ENCODE results near the gene POLR3B.
"Not testable (repeated sequence)": the region's sequence is repeated elsewhere in the genome, so short reads cannot be mapped to it uniquely, and the experiment has no call there.

POLR3B gene

GRCh38 chr12:106465605-106466004 is 108.1 kb downstream of the POLR3B start:
- not testable (repeated sequence) for DNase-seq (ENCODE audit: low read depth)

DNA sequence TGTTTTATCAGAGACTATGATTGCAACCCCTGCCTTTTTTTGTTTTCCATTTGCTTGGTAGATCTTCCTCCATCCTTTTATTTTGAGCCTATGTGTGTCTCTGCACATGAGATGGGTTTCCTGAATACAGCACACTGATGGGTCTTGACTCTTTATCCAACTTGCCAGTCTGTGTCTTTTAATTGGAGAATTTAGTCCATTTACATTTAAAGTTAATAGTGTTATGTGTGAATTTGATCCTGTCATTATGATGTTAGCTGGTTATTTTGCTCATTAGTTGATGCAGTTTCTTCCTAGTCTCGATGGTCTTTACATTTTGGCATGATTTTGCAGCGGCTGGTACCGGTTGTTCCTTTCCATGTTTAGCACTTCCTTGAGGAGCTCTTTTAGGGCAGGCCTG is 118.1 kb downstream of the POLR3B start:
- DNase-seq (ENCODE audit: low read depth), result not testable (repeated sequence)

DNA sequence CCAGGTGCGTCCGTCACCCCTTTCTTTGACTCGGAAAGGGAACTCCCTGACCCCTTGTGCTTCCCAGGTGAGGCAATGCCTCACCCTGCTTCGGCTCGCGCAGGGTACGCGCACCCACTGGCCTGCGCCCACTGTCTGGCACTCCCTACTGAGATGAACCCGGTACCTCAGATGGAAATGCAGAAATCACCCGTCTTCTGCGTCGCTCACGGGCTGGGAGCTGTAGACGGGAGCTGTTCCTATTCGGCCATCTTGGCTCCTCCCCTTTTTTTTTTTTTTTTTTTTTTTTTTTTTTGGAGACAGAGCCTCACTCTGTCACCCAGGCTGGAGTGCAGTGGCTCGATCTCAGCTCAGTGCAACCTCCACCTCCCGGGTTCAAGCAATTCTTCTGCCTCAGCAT is 120.1 kb downstream of the POLR3B start:
- DNase-seq (ENCODE audit: low read depth), result not testable (repeated sequence)

GRCh38 chr12:106480251-106480650 is 122.7 kb downstream of the POLR3B start:
- DNase-seq (ENCODE audit: low read depth), result no peak

DNA sequence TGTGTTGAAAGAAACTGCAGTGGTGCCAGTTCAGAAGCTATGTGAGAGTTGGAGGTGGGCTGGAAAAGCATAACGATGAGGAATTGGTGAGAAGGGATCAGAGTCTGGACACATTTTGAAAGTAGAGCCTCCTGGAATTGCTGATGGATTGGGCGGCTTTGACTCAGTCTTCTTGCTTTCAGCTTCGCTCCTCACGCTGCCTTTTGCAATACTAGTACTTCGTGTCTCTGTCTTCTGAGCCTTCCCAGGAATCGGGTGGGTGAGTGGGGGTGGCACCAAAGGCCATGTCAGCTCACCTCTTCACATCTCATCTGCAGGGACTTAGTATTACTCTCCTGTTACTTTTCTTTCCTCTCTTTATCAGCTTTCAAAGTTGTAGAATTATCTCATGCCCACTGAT is 123.7 kb downstream of the POLR3B start:
- DNase-seq (ENCODE audit: low read depth), result no peak

- DNase-seq (ENCODE audit: low read depth), result no peak
Observed at GRCh38 chr12:106487664-106488063, 130.1 kb downstream of the POLR3B start.

DNA sequence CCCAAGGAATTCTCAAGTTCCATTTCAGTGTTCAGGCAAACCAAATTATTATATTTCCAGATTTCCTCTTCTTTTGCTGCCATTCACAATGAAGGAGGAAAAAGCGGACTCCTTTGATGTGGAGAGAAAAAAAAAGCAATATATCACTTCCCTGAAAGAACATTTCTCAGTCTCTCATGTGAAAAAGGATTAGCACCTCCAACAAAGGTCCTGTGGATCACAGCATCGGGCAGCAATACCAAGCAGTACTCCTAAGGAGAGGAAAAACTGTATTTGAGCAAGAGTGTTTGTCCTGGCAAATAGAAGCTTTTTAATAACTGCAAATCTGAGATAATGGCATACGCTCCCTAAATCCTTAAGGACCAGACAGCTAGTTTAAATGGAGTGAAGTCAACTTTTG is 131.3 kb downstream of the POLR3B start:
- DNase-seq (ENCODE audit: low read depth), result no peak

- no peak for DNase-seq (ENCODE audit: low read depth)
Observed at GRCh38 chr12:106490264-106490663, 132.7 kb downstream of the POLR3B start.

- no peak for DNase-seq (ENCODE audit: low read depth)
Observed at GRCh38 chr12:106492857-106493256, 135.3 kb downstream of the POLR3B start.

DNA sequence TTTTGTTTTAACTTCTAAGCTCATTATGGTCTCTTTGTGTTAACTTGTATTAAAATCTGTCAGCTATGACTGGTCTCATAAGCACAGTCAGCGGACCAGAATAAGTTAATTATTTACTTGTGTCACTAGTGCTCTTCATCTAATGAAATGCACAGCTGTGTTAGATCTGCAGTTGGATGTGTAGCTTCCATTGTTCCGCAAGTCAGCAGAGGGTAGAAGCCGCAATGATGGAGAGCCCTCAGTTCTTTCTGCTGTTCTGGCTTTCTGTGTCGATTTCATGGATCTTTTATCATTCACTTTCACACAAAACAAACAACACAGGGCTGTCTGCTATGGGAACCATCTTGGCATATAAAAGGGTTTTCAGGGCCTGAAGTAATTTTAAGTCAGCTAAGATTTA is 136.0 kb downstream of the POLR3B start:
- no peak for DNase-seq (ENCODE audit: low read depth)

GRCh38 chr12:106495354-106495965 is 137.9 kb downstream of the POLR3B start:
- no peak for DNase-seq (ENCODE audit: low read depth)

GRCh38 chr12:106498056-106498455 is 140.5 kb downstream of the POLR3B start:
- DNase-seq (ENCODE audit: low read depth), result no peak

DNA sequence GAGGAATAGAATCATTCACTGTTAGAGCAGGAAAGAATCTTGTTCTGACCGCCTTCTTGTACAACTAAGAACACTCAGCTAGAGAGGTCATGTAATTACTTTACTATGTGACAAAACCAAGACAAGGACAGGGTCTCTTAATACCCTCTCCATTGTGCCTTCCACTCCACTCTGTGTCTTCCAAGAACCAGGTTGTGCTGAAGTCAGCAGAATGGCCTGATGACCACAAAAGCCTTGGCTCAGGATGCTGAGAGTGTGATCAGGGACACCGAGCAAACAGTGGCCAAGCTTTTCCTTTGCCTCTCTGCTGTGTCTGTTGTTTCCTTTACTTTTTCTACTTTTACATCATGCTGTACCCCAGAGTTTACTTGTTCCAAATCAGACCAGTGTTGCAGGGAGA is 142.1 kb downstream of the POLR3B start:
- DNase-seq (ENCODE audit: low read depth), result no peak

GRCh38 chr12:106506691-106507090 is 149.1 kb downstream of the POLR3B start:
- no peak for DNase-seq (ENCODE audit: low read depth)

GRCh38 chr12:106508966-106509365 is 151.4 kb downstream of the POLR3B start:
- no peak for DNase-seq (ENCODE audit: low read depth)

- DNase-seq (ENCODE audit: low read depth), result no peak
Observed at GRCh38 chr12:106511365-106511764, 153.8 kb downstream of the POLR3B start.

- no peak for DNase-seq (ENCODE audit: low read depth)
Observed at GRCh38 chr12:106517314-106517713, 159.8 kb downstream of the POLR3B start.

GRCh38 chr12:106519607-106520021 is 162.1 kb downstream of the POLR3B start:
- DNase-seq (ENCODE audit: low read depth), result no peak

DNA sequence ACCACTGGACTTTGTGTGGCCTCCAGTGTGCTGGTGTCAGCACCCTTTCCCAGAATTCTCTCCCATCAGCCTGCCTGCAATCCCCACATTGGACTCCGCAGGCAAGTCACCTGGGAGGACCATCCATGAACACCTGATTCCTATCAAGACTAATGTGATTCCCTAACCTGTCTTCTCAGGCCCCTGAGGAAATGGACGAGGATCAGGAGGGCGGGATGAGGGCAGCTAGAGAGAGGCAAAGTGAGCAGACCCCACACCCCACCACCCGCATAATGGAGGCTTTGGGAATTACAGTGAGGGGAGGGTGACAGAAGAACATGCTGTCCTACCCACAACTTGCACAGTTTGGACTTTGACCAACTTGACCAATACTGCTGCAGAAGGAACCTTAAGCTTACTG is 164.4 kb downstream of the POLR3B start:
- DNase-seq (ENCODE audit: low read depth), result no peak

- DNase-seq (ENCODE audit: low read depth), result no peak
Observed at GRCh38 chr12:106522708-106523107, 165.2 kb downstream of the POLR3B start.

DNA sequence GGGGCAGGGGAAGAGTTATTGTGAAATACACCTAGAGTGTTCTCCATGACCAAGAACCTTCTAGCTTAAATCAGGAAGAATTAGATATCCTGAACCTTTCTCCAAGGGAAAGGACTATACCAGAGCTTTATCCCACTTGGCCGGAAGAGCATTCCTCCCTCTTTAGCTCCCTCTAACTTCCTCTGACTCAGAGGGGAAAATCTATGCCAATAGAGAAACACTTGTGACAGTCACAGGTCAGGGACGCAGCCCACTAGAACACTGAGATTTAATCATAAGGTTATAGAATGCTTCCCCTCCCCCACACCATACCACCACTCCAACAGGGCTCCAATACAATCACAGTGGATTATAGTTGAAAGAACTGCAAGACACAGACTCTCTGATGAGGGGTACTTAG is 169.8 kb downstream of the POLR3B start:
- DNase-seq (ENCODE audit: low read depth), result no peak

DNA sequence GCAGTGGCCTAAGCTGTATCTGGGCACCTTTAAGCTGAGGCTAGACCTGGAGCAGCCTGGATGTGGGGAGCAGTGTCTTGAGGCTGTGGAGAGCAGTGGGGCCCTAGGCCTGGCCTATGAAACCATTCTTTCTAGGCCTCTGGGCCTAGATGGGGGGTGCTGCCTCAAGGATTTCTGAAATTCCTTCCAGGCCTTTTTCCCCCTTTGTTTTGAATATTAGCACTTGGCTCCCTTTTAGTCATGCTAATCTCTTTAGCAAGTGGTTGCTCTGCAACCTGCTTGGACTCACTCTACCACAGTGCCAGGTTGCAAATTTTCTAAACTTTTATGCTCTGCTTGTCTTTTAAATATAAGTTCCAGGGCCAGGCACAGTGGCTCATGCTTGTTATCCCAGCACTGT is 183.7 kb downstream of the POLR3B start:
- no peak for DNase-seq (ENCODE audit: low read depth)

DNA sequence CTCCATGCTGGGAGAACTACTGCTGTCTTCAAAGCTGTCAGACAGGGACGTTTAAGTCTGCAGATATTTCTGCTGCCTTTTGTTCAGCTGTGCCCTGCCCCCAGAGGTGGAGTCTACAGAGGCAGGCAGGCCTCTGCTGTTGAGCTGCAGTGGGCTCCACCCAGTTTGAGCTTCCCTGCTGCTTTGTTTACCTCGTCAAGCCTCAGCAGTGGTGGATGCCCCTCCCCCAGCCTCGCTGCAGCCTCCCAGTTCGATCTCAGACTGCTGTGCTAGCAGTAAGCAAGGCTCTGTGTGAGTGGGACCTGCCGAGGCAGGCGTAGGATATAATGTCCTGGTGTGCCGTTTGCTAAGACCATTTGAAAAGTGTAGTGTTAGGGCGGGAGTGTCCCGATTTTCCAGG is 193.9 kb downstream of the POLR3B start:
- DNase-seq (ENCODE audit: low read depth), result no peak

- DNase-seq (ENCODE audit: low read depth), result no peak
Observed at GRCh38 chr12:106552228-106552627, 194.7 kb downstream of the POLR3B start.
